Activated T-helper 1 cell treated with anti-CD3 and anti-CD28 coated beads, Interleukin-12 subunit alpha, Interleukin-12 subunit beta, Interleukin-2, Interleukin-4 antibody, amounts not matched to agents 30 ng/mL and 10 ng/mL and 1 ng/mL, durations not matched to agents 14 hours and 24 hours and 36 hours (primary cell): Measurements from ENCODE around the gene PCSK5. TPM values are rescaled to one million over a fixed set of nuclear protein-coding genes. Genes with fewer than 3 reads are reported as not detected.
"Not testable (repeated sequence)": the region's sequence is repeated elsewhere in the genome, so short reads cannot be mapped to it uniquely, and the experiment has no call there.

Experiments
- DNase-seq: peaks from one replicate; pipeline ENCODE4 v3.0.0; 2021; ENCODE audit warnings: low spot score
- H3K27ac Mint-ChIP-seq: one replicate; pipeline ENCODE4 v1.8.0; 2021; ENCODE audit warnings: mild to moderate bottlenecking, mixed read lengths
- H3K27me3 Mint-ChIP-seq: one replicate; pipeline ENCODE4 v1.8.0; 2022; ENCODE audit warnings: mild to moderate bottlenecking, moderate library complexity, mixed read lengths; ENCODE audit not compliant: insufficient read depth
- H3K36me3 Mint-ChIP-seq: one replicate; pipeline ENCODE4 v1.8.0; 2021; ENCODE audit warnings: low read depth, mixed read lengths
- H3K4me1 Mint-ChIP-seq: one replicate; pipeline ENCODE4 v1.8.0; 2021; ENCODE audit warnings: low read depth, mixed read lengths
- H3K4me3 Mint-ChIP-seq: one replicate; pipeline ENCODE4 v1.8.0; 2021; ENCODE audit warnings: mild to moderate bottlenecking, moderate library complexity, mixed read lengths
- H3K9me3 Mint-ChIP-seq: one replicate; pipeline ENCODE4 v1.8.0; 2021; ENCODE audit warnings: mixed read lengths
- intact Hi-C: fragments of 100-400 bp; cut with micrococcal nuclease; formaldehyde crosslinking; loops from one replicate; pipeline ENCODE4 v1.15.1; 2024
- total RNA-seq: library from RNA; stranded (reverse); gene quantifications from 2 replicates; pipeline ENCODE4 v1.2.3, GENCODE V29; 2022

Gene PCSK5
- total RNA-seq, 1 donor from 2014 or later = 3.3 TPM

DNA sequence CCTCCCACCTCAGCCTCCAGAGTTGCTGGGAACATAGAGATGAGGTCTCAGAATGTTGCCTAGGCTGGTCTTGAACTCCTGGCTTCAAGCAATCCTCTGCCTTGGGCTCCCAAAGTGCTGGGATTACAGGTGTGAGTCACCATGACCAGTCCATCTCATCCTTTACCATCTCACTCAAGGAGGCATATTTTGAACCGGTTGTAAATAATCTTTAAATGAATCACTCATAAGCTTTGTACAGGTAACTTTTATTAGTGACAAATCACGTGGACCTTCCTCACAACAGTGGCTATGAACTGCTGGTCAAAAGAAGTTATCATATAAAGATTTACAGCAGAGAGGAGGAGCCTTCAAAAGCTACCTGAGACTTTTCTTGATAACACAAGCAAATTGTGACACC lies 433.0 kb downstream of the PCSK5 start:
- Mint-ChIP-seq H3K9me3 (no peaks in the 10 kb centered on the region), H3K4me3 (no peak overlapping the region), H3K27me3 (no peaks in the 10 kb centered on the region), H3K27ac (no peak overlapping the region), H3K36me3 (no peaks in the 10 kb centered on the region), H3K4me1 (no peaks in the 10 kb centered on the region)
- intact Hi-C loops = no loop called here
- no peak for DNase-seq

DNA sequence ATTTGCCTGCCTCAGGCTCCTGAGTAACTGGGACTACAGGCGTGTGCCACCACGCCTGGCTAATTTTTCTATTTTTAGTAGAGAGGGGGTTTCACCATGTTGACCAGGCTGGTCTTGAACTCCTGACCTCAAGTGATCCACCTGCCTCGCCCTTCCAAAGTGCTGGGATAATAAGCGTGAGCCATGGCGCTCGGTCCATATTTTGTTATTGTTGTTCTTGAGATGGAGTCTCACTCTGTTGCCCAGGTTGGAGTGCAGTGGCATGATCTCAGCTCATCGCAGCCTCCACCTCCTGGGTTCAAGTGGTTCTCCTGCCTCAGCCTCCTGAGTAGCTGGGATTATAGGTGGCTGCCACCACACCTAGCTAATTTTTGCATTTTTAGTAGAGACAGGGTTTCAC lies 433.6 kb downstream of the PCSK5 start:
- H3K27me3 Mint-ChIP-seq, H3K36me3 Mint-ChIP-seq, H3K9me3 Mint-ChIP-seq, H3K27ac Mint-ChIP-seq, H3K4me1 Mint-ChIP-seq, H3K4me3 Mint-ChIP-seq, DNase-seq, intact Hi-C loops: not testable (repeated sequence)

DNA sequence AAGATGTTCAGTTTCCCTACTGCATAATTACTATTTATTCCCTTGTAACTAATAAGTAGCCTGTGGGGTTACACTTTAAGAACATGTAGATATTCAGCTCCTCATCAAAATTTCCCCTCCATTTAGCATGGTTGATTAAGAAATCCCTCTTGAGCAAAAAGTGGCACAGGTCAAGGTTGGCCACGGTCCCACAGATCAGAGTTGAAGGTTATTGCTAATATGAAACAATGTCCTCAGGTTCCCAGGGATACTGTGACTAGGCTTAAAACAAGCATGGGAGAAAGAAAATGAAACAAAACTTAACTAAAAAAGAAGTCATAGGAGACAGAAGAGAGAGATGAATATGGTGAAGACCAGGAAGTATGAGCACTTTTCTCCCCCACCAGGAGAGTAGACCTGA lies 439.6 kb downstream of the PCSK5 start:
- H3K9me3 Mint-ChIP-seq = no peaks in the 10 kb centered on the region
- intact Hi-C loops = no loop called here
- H3K4me3 Mint-ChIP-seq = no peak overlapping the region
- H3K27ac Mint-ChIP-seq = no peak overlapping the region
- no peak for DNase-seq
- H3K27me3 Mint-ChIP-seq = peaks cover 4% of the 10 kb centered on the region
- H3K36me3 Mint-ChIP-seq = no peaks in the 10 kb centered on the region
- no peaks in the 10 kb centered on the region for H3K4me1 Mint-ChIP-seq

DNA sequence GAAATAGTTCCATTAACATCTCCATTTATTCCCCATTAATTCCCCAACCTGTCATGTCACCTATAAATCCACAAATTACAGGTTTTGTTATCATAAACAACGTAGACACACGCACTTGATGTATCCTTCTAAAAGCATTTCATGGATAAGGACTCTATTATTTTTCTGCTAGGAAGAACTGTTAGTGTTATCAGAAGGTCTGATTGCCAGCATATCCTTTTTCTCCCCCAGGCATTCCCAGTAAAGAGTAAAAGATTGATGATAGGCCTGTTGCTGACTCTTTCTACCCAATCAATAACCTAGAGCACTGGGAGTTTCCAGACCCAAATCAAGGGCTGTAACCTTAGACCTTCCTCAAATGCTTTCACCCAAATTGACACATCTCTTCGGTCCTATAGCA lies 442.9 kb downstream of the PCSK5 start:
- peaks cover 7% of the 10 kb centered on the region for H3K27me3 Mint-ChIP-seq
- H3K36me3 Mint-ChIP-seq = no peaks in the 10 kb centered on the region
- H3K4me1 Mint-ChIP-seq = no peaks in the 10 kb centered on the region
- DNase-seq = no peak
- no peak overlapping the region for H3K27ac Mint-ChIP-seq
- no peaks in the 10 kb centered on the region for H3K9me3 Mint-ChIP-seq
- no peak overlapping the region for H3K4me3 Mint-ChIP-seq
- intact Hi-C loops = no loop called here

DNA sequence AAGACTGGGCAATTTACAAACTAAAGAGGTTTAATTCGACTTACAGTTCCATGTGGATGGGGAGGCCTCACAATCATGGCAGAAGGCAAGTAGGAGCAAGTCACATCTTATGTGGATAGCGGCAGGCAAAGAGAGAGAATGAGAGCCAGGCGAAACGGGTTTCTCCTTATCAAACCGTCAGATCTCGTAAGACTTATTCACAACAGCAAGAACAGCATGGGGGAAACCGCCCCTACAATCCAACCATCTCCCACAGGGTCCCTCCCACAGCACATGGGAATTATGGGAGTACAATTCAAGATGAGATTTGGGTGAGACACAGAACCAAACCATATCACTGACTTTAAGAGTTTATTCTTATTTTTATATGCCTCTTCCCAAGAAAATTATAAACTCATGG lies 443.5 kb downstream of the PCSK5 start:
- no peaks in the 10 kb centered on the region for H3K4me1 Mint-ChIP-seq
- H3K9me3 Mint-ChIP-seq = no peaks in the 10 kb centered on the region
- DNase-seq = no peak
- no peak overlapping the region for H3K4me3 Mint-ChIP-seq
- intact Hi-C loops = no loop called here
- peaks cover 7% of the 10 kb centered on the region for H3K27me3 Mint-ChIP-seq
- no peak overlapping the region for H3K27ac Mint-ChIP-seq
- no peaks in the 10 kb centered on the region for H3K36me3 Mint-ChIP-seq

DNA sequence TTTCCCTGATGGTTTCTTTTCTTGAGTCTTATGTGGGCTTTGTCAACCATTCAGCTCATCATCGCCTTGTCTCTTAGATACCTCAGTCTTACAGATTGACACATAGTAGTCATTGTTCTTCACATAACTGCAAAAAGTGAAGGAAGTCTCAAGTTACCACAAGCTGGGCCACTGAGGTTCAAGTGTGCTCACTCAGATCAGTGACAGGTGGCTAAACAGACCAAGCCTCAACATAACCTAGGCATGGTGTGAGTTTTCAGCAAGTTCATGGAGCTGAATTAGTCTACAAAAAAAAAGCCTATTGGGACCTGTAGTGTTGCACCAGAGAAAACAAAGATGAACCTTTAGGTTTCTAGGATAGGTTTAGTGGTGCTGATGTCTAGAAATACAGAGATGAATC lies 445.6 kb downstream of the PCSK5 start:
- H3K4me1 Mint-ChIP-seq = no peaks in the 10 kb centered on the region
- no peaks in the 10 kb centered on the region for H3K9me3 Mint-ChIP-seq
- H3K27me3 Mint-ChIP-seq = peaks cover 7% of the 10 kb centered on the region
- no peak overlapping the region for H3K27ac Mint-ChIP-seq
- intact Hi-C loops = no loop called here
- DNase-seq = no peak
- H3K36me3 Mint-ChIP-seq = no peaks in the 10 kb centered on the region
- H3K4me3 Mint-ChIP-seq = no peak overlapping the region

DNA sequence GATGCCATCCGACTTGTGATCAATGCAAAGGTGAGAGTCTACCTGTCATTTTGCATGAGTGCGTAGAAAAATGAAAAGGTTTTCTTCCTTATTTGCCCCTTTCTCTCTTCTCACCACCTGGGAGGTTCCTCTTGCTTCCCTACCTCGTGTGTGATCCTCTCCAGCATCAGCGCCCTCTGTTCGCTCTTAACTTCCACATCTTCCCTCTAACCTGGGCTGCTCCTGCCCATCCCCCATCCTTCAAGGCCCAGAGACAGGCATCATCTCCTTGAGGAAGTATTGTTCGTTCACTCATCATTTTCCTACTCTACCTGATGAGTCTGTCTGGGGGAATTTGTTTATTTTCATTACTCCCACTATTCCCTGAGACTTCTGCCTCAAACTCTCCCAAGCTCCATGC lies 447.9 kb downstream of the PCSK5 start:
- no peak overlapping the region for H3K4me3 Mint-ChIP-seq
- no peak overlapping the region for H3K27ac Mint-ChIP-seq
- H3K27me3 Mint-ChIP-seq = peaks cover 7% of the 10 kb centered on the region
- H3K4me1 Mint-ChIP-seq = no peaks in the 10 kb centered on the region
- no peaks in the 10 kb centered on the region for H3K36me3 Mint-ChIP-seq
- no peaks in the 10 kb centered on the region for H3K9me3 Mint-ChIP-seq
- DNase-seq = no peak
- intact Hi-C loops = no loop called here

DNA sequence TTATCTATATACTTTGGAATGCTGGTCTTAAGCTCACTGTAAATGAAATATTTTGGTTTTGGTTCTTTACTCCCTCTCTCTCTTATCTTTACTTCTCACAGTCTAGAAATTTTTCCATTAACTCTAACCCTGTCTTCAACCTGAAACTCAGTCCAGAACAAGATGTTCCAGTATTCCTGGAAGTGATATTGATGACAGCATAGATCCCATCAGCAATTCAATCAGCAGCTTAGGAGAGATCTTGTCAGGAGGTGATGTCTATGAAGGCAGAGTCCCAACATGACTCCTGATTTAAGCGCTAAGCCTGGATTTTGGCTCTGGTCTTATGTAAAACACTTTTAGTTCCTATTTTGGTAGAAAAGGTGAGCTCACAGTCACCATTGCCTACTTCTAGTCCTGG lies 451.1 kb downstream of the PCSK5 start:
- no peak for DNase-seq
- H3K4me1 Mint-ChIP-seq = no peaks in the 10 kb centered on the region
- intact Hi-C loops = no loop called here
- no peaks in the 10 kb centered on the region for H3K9me3 Mint-ChIP-seq
- peaks cover 2% of the 10 kb centered on the region for H3K27me3 Mint-ChIP-seq
- no peak overlapping the region for H3K4me3 Mint-ChIP-seq
- no peaks in the 10 kb centered on the region for H3K36me3 Mint-ChIP-seq
- no peak overlapping the region for H3K27ac Mint-ChIP-seq

DNA sequence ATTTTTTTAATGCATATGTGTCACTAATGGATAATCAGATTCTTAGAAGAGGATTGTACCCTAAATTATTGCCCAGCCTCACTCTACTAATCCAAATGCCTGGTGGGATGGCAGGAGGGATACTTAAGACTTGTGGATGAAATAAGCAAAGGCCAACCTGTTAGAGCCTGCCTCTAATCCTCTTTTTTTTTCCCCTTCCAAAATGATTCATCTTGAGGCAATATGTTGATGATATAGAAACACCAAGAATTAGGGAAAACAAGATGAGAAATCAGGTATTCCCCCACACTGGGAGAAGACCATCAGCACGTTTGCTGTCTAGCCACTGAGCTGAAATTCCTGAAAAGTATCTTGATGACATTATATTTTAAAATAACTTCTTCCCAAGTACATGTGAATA lies 451.7 kb downstream of the PCSK5 start:
- DNase-seq = no peak
- Mint-ChIP-seq H3K27me3 (peaks cover 2% of the 10 kb centered on the region), H3K36me3 (no peaks in the 10 kb centered on the region), H3K27ac (no peak overlapping the region), H3K4me3 (no peak overlapping the region), H3K4me1 (no peaks in the 10 kb centered on the region), H3K9me3 (no peaks in the 10 kb centered on the region)
- intact Hi-C loops = no loop called here

DNA sequence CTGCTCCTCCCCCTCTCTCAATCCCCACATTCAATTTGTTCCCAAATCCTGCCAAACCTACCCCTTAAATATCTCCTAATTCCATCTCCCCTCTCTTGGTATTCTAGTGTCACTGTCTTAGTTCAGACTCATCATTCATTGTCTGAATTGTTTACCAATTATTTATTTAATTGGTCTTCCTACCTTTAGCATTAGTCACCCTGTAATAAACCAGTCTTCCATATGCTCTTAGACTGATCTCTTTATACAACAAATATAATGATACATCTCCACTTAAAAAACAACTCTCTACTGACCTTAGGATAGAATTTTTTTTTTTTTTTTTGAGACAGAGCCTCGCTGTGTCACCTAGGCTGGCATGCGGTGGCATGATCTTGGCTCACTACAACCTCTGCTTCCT lies 452.4 kb downstream of the PCSK5 start:
- H3K36me3 Mint-ChIP-seq = no peaks in the 10 kb centered on the region
- DNase-seq = no peak
- intact Hi-C loops = no loop called here
- H3K4me1 Mint-ChIP-seq = no peaks in the 10 kb centered on the region
- H3K9me3 Mint-ChIP-seq = no peaks in the 10 kb centered on the region
- peaks cover 3% of the 10 kb centered on the region for H3K27me3 Mint-ChIP-seq
- H3K4me3 Mint-ChIP-seq = no peak overlapping the region
- H3K27ac Mint-ChIP-seq = no peak overlapping the region

DNA sequence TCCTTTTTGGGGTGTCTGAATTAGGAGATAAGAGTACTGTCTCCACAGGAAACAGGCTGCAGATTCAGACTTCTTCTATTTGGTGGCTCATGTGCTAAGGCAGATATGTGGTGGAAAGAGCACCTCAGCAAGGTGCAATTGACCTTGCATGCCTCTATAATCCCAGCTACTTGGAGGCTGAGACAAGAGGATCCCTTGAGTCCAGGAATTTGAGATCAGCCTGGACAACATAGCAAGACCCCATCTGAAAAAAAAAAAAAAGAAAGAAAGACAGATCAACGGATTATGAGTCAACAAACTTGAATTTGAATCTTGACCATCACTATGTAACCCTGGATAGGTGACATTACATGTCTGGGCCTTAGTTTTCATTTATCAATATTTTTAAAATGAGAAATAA lies 459.4 kb downstream of the PCSK5 start:
- intact Hi-C loops = no loop called here
- Mint-ChIP-seq H3K4me3 (no peak overlapping the region), H3K36me3 (no peaks in the 10 kb centered on the region), H3K27me3 (peaks cover 2% of the 10 kb centered on the region), H3K4me1 (no peaks in the 10 kb centered on the region), H3K27ac (no peak overlapping the region), H3K9me3 (no peaks in the 10 kb centered on the region)
- DNase-seq = no peak

DNA sequence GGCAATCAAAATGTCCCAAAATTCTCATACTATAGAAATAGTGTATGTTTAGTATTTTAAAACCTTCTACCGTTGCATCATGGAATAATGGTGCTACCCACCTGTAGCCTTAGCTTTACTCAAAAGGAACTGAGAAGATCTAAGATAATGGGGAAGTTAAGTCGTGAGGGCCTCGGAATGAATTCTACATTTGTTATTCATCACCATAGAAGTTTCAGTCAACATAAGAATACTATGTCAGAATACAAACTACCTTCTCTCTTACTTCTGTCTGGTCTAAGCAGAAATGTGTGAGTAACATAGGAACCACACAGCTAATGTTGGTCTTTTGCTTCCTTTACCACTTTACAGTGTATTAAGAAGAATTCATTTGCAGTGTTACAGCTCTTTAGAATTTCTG lies 460.5 kb downstream of the PCSK5 start:
- no peak overlapping the region for H3K27ac Mint-ChIP-seq
- no peak for DNase-seq
- H3K36me3 Mint-ChIP-seq = no peaks in the 10 kb centered on the region
- H3K27me3 Mint-ChIP-seq = peaks cover 2% of the 10 kb centered on the region
- intact Hi-C loops = no loop called here
- H3K4me3 Mint-ChIP-seq = no peak overlapping the region
- H3K9me3 Mint-ChIP-seq = no peaks in the 10 kb centered on the region
- no peaks in the 10 kb centered on the region for H3K4me1 Mint-ChIP-seq

DNA sequence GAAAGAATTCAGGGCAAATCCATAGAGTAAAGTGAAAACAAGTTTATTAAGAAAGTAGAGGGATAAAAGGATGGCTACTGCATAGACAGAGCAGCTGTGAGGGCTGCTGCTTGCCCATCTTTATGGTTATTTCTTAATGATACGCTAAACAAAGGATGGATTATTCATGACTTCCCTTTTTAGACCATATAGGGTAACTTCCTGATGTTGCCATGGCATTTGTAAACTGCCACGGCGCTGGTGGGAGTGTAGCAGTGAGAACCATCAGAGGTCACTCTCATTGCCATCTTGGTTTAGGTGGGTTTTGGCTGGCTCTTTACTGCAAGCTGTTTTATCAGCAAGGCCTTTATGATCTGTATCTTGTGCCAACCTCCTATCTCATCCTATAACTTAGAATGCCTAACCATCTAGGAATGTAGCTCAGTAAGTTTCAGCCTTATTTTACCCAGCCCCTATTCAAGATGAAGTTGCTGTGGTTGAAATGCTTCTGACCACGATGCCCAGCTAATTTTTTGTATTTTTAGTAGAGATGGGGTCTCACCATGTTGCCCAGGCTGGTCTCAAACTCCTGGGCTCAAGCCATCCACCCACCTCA lies 461.6 kb downstream of the PCSK5 start:
- Mint-ChIP-seq H3K4me1 (no peaks in the 10 kb centered on the region), H3K4me3 (no peak overlapping the region), H3K27me3 (peaks cover 2% of the 10 kb centered on the region), H3K36me3 (no peaks in the 10 kb centered on the region), H3K27ac (no peak overlapping the region), H3K9me3 (no peaks in the 10 kb centered on the region)
- intact Hi-C loops = no loop called here
- DNase-seq = no peak

DNA sequence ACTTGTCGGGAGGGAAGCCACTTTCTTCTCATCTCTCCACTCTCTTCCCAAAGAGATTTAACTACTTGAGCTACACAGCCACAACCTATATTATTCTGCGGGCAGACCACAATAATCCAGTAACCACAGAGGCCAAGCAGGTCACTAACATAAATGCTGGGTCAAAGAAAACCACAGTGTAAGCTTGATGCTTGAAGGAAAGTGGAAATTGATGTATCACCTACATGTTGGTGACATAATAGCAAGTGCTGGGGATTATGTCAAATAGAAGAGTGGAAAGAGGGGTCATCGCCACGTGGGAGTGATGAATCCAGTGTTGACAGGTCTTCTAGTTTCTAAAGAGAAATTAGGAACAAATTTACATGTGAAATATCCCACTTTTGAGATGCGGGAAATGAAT lies 462.8 kb downstream of the PCSK5 start:
- no peak for DNase-seq
- intact Hi-C loops = no loop called here
- H3K9me3 Mint-ChIP-seq = no peaks in the 10 kb centered on the region
- no peak overlapping the region for H3K4me3 Mint-ChIP-seq
- no peak overlapping the region for H3K27ac Mint-ChIP-seq
- no peaks in the 10 kb centered on the region for H3K27me3 Mint-ChIP-seq
- H3K4me1 Mint-ChIP-seq = no peaks in the 10 kb centered on the region
- H3K36me3 Mint-ChIP-seq = no peaks in the 10 kb centered on the region
